Retinal pigment epithelial cell (primary cell): ENCODE data around the gene KDM3B.
"Not testable (repeated sequence)": the region's sequence is repeated elsewhere in the genome, so short reads cannot be mapped to it uniquely, and the experiment has no call there.

ENCODE experiments used
- DNase-seq: peaks from one replicate; pipeline ENCODE4 v3.0.0-alpha.2; 2010; ENCODE audit warnings: low read depth
- H3K4me3 ChIP-seq: 2 replicates; pipeline ENCODE4 v1.5.1; 2011; ENCODE audit warnings: mild to moderate bottlenecking, low read length, control low read depth, moderate library complexity
- CTCF ChIP-seq: conservative IDR thresholded peaks from 2 replicates; pipeline ENCODE4 v1.5.1; 2011; ENCODE audit warnings: low read depth, low read length, control low read depth, inconsistent platforms

The KDM3B gene

GRCh38 chr5:138468133-138468965 is 115.9 kb downstream of the KDM3B start:
- H3K4me3 ChIP-seq, result peak overlapping the region; percentile 91
- TF ChIP-seq CTCF, result no peak
- DNase-seq, result no peak

GRCh38 chr5:138468966-138469539 is 116.6 kb downstream of the KDM3B start:
- H3K4me3 ChIP-seq, result no peak overlapping the region
- no peak for TF ChIP-seq CTCF
- no peak for DNase-seq

GRCh38 chr5:138469540-138470321 is 117.2 kb downstream of the KDM3B start:
- TF ChIP-seq CTCF, result no peak
- H3K4me3 ChIP-seq, result no peak overlapping the region
- DNase-seq, result peak; percentile 56

DNA sequence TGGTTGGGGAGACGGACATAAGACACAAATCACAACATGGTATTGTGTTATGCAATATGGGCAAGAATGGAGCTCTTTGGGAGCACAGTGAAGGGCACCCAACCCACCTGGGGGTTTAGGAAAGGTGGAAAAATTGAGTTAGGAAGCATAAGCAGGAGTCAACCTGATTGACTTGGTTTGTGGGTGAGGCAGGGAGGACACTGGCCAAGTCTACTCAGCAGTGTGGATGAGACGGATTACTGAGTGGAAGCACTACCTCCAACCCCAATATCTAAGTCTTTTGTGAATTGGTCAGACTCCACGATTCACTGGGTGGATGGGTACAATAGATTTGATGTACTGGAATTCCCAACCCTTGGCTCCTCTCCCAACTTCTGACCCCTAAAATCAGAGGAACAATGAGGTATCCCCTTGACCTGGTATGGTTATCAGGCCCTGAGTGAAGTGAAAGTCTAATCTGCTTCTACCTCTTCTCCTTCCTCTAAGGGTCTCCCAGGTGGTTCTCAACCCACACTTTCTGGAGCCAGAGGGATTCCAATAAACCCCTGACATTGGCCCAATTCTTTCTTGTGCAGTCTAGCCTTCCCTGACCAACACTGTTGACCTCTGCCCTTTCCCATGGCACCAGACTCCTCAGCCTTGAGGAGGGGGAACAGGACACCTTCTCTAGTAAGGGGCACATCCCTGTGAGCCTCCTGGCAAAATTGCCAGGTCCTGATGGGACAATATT is 118.0 kb downstream of the KDM3B start:
- TF ChIP-seq CTCF, result no peak
- no peak for DNase-seq
- no peak overlapping the region for H3K4me3 ChIP-seq

- TF ChIP-seq CTCF, result no peak
- no peak for DNase-seq
- no peak overlapping the region for H3K4me3 ChIP-seq
Measured at GRCh38 chr5:138471052-138471361, 118.5 kb downstream of the KDM3B start.

GRCh38 chr5:138472353-138472752 is 119.9 kb downstream of the KDM3B start:
- no peak for DNase-seq
- H3K4me3 ChIP-seq, result no peak overlapping the region
- no peak for TF ChIP-seq CTCF

DNA sequence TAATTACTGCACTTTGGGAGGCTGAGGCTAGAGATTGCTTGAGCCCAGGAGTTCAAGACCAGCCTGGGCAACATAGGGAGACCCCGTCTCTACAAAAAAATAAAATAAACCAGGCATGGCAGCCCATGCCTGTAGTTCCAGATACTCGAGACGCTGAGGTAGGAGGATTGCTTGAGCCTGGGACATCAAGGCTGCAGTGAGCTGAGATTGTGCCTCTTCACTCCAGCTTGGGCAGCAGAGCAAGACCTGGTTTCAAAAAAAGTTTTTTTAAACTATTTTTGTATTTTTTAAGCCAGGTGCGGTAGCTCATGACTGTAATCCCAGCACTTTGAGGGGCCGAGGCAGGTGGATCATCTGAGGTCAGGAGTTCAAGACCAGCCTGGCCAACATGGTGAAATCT is 120.7 kb downstream of the KDM3B start:
- H3K4me3 ChIP-seq, DNase-seq: not testable (repeated sequence)
